Endodermal cell (in vitro differentiated cells): ENCODE data around the gene FTCD. TPM values are rescaled to one million over a fixed set of nuclear protein-coding genes. Genes with fewer than 3 reads are reported as not detected.

Experiments
- DNase-seq: peaks from one replicate; pipeline ENCODE4 v3.0.0-alpha.2; 2017
- H3K27ac ChIP-seq: 2 replicates; pipeline ENCODE4 v1.5.1; 2013; ENCODE audit warnings: mild to moderate bottlenecking, low read depth, low read length, moderate library complexity
- H3K27me3 ChIP-seq: 2 replicates; pipeline ENCODE4 v1.6.1; 2013; ENCODE audit warnings: mild to moderate bottlenecking, low read length, moderate library complexity; ENCODE audit not compliant: insufficient read depth, control insufficient read depth, poor library complexity, severe bottlenecking
- H3K36me3 ChIP-seq: 2 replicates; pipeline ENCODE4 v1.7.0; 2013; ENCODE audit warnings: mild to moderate bottlenecking, low read length, moderate library complexity; ENCODE audit not compliant: control insufficient read depth, insufficient read depth
- H3K4me1 ChIP-seq: one replicate; pipeline ENCODE4 v1.7.0; 2013; ENCODE audit warnings: low read length; ENCODE audit not compliant: control insufficient read depth, insufficient read depth
- H3K4me3 ChIP-seq: 2 replicates; pipeline ENCODE4 v1.5.1; 2013; ENCODE audit warnings: mild to moderate bottlenecking, low read length, moderate library complexity
- H3K9ac ChIP-seq: 2 replicates; pipeline ENCODE4 v1.6.1; 2013; ENCODE audit warnings: mild to moderate bottlenecking, low read length, moderate library complexity; ENCODE audit not compliant: poor library complexity, severe bottlenecking; ENCODE audit errors: extremely low read depth
- H3K9me3 ChIP-seq: 2 replicates; pipeline ENCODE4 v1.6.1; 2013; ENCODE audit warnings: mild to moderate bottlenecking, low read length, moderate library complexity; ENCODE audit not compliant: control insufficient read depth
- H3K27ac Mint-ChIP-seq: 2 replicates; pipeline ENCODE4 v1.8.0; 2020; ENCODE audit warnings: mixed read lengths
- H3K27me3 Mint-ChIP-seq: 2 replicates; pipeline ENCODE4 v1.8.0; 2021; ENCODE audit warnings: mild to moderate bottlenecking, mixed read lengths; ENCODE audit not compliant: insufficient read depth
- H3K36me3 Mint-ChIP-seq: 2 replicates; pipeline ENCODE4 v1.8.0; 2020; ENCODE audit warnings: low read depth, mixed read lengths
- H3K4me1 Mint-ChIP-seq: 2 replicates; pipeline ENCODE4 v1.8.0; 2020; ENCODE audit warnings: mixed read lengths
- H3K4me3 Mint-ChIP-seq: 2 replicates; pipeline ENCODE4 v1.8.0; 2020; ENCODE audit warnings: mild to moderate bottlenecking, moderate library complexity, mixed read lengths
- H3K9me3 Mint-ChIP-seq: 2 replicates; pipeline ENCODE4 v1.8.0; 2020; ENCODE audit warnings: mild to moderate bottlenecking, mixed read lengths
- CTCF ChIP-seq: fragments of 200-600 bp; sonication (generic); conservative IDR thresholded peaks from 2 replicates; pipeline ENCODE4 v1.5.0; 2021; ENCODE audit warnings: antibody characterized with exemption, mild to moderate bottlenecking
- WGBS, 2 experiments: methylation state at CpG; one replicate each; pipeline versions ENCODE4 v1.1.5 to v1.1.7; 2013; ENCODE audit warnings: missing lambda C conversion rate in 2 of 2, mixed read lengths in 1 of 2; ENCODE audit not compliant: insufficient coverage in 1 of 2, insufficient read length in 1 of 2; 5-methylcytosine and 5-hydroxymethylcytosine counted together
- total RNA-seq, 2 donors: library from RNA; stranded (reverse); fragmentation: NEBNext Ultra II Directional in 1 of 2; extraction: Animal tissue kit (Norgen Biotek cat#: 25700) in 1 of 2; gene quantifications; 2 replicates in 1 of 2; 3 replicates in 1 of 2; pipeline ENCODE4 v1.2.1, GENCODE V29; 2021

The FTCD gene
- total RNA-seq, 2 donors from 2014 or later = 3.5 to 4.6 TPM

GRCh38 chr21:46126309-46127238, 28.8 kb downstream of the FTCD start:
- Mint-ChIP-seq H3K36me3 (peaks cover 32% of the 10 kb centered on the region), H3K27ac (no peak overlapping the region), H3K4me3 (no peak overlapping the region), H3K4me1 (no peaks in the 10 kb centered on the region), H3K9me3 (no peaks in the 10 kb centered on the region), H3K27me3 (no peaks in the 10 kb centered on the region)
- no peak overlapping the region for H3K27ac ChIP-seq
- H3K27me3 ChIP-seq = no peaks in the 10 kb centered on the region
- H3K36me3 ChIP-seq = peaks cover 29% of the 10 kb centered on the region
- WGBS, 2 experiments = 94% methylated on average over 16 to 32 of the region's 32 CpGs
- no peak overlapping the region for H3K9ac ChIP-seq
- peak; percentile 51 for DNase-seq
- no peaks in the 10 kb centered on the region for H3K4me1 ChIP-seq
- H3K9me3 ChIP-seq = no peaks in the 10 kb centered on the region
- H3K4me3 ChIP-seq = no peak overlapping the region
- no peak for TF ChIP-seq CTCF

GRCh38 chr21:46125846-46126301, 29.5 kb downstream of the FTCD start:
- H3K27ac ChIP-seq = no peak overlapping the region
- WGBS, 2 experiments = 97% methylated on average over 45 to 47 of the region's 47 CpGs

More at GRCh38 chr21:46125846-46126301, 29.5 kb downstream of the FTCD start:
- H3K4me1 Mint-ChIP-seq = no peaks in the 10 kb centered on the region
- peak; percentile 38 for DNase-seq
- no peak overlapping the region for H3K27ac Mint-ChIP-seq
- Histone ChIP-seq H3K9me3 (no peaks in the 10 kb centered on the region), H3K9ac (no peak overlapping the region), H3K4me3 (no peak overlapping the region), H3K36me3 (peaks cover 36% of the 10 kb centered on the region), H3K4me1 (no peaks in the 10 kb centered on the region), H3K27me3 (no peaks in the 10 kb centered on the region)
- TF ChIP-seq CTCF = no peak
- no peaks in the 10 kb centered on the region for H3K27me3 Mint-ChIP-seq
- peaks cover 32% of the 10 kb centered on the region for H3K36me3 Mint-ChIP-seq
- H3K4me3 Mint-ChIP-seq = no peak overlapping the region
- no peaks in the 10 kb centered on the region for H3K9me3 Mint-ChIP-seq
